OCI-LY3 (cell line): ENCODE measurements around the gene NOS1.

Experiments used
- CTCF ChIP-seq: fragments of 200-600, 300-600 bp; sonication (generic); IDR thresholded peaks from 2 replicates; pipeline ENCODE4 v1.5.1; 2014; ENCODE audit warnings: antibody characterized with exemption, low read length, low read depth
- EZH2phosphoT487 ChIP-seq: fragments of 200-600 bp; shearing (Covaris generic); IDR thresholded peaks from 2 replicates; pipeline ENCODE4 v1.6.1; 2018; ENCODE audit warnings: antibody characterized with exemption, mixed run types, low read depth

GRCh38 chr12:117361347-117361751 is at the start of gene NOS1:
- no peak for TF ChIP-seq CTCF
- no peak for TF ChIP-seq EZH2phosphoT487
